Activated gamma-delta T cell treated with anti-CD3 and anti-CD28 coated beads, Interleukin-2, amount 50 U/mL, for 16 hours (primary cell): Measurements from ENCODE around the gene ABCA9.
"Not testable (repeated sequence)": the region's sequence is repeated elsewhere in the genome, so short reads cannot be mapped to it uniquely, and the experiment has no call there.

Experiments
- DNase-seq: peaks from one replicate; pipeline ENCODE4 v3.0.0-alpha.2; 2020; ENCODE audit warnings: low read depth

ABCA9 gene

DNA sequence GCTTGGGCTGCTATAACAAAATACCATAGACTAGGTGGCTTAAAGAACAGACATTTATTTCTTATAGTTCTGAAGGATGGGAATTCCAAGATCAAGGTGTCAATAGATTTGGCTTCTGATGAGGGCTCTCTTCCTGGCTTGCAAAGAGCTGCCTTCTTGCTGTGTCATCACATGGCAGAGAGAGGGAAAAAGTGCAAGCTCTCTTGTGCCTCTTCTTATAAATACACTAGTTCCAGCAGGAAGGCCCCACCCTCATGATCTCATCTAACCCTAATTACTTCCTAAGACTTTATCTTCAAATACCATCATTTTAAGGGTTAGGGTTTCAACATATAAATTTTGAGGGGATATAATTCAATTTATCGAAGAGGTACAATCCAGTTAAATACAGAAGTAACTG, 30.6 kb downstream of the ABCA9 start:
- no peak for DNase-seq

DNA sequence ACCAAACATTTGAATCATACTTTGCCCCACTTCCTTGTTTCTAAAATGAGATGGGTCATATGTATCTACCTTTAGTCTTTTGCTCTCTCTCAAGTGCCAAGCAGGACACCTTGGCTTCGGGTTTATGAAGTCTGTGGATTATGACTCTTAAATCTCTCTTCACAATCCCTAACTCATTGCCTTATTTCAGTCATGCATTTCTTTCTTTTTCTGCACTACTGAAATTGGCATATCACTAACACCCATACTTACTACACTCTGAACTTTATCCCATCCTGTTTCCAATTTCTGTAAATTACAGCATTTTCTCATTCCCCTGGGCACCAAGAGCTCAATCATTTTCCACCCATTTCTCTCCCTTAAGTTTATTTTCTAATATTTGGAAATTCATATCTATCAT, 42.0 kb downstream of the ABCA9 start:
- no peak for DNase-seq

DNA sequence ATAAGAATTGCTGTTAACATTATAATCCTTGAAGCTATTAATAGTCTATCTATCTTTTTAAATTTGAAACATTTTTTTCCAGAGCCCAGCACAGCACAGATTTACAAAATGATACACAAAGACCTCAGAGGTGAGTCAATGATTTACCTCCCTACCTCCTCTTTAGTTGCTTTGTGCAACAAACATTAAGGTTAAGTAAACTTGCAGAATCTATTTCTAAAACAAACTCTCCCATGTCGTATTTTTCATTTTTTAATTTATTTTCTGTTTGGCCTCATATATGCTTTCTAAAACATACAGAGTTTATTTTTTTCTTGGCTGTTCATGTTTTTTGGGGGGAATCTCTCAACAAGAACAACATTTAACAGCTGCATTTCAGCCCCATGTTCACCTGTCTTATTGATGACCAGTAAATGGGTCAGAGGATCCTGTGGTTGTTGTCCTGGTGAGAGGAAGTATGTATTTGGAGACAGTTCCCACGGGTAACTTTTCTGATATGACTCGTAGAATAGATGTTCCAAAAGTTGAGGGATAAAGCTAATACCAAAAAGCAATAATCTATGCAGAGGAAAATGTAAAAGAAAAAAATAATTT, 42.6 kb downstream of the ABCA9 start:
- DNase-seq: no peak

DNA sequence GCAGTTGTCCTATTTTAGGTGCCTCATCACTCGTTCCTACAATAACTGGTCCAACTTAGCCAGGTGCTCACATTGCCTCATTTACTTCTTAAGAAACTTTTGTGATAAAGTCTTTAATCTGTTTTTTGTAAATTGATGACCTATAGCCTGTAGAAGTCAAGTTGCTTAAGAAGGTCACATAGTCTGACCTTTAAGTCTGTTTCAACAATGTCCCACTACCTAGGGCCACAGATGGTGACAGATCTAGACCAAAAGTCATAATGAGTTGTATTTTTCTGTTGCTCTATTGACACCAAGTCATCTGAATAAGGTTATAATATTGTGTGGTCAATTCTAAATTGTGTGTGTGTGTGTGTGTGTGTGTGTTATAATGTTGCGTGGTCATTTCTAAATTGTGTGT, 45.1 kb downstream of the ABCA9 start:
- no peak for DNase-seq

DNA sequence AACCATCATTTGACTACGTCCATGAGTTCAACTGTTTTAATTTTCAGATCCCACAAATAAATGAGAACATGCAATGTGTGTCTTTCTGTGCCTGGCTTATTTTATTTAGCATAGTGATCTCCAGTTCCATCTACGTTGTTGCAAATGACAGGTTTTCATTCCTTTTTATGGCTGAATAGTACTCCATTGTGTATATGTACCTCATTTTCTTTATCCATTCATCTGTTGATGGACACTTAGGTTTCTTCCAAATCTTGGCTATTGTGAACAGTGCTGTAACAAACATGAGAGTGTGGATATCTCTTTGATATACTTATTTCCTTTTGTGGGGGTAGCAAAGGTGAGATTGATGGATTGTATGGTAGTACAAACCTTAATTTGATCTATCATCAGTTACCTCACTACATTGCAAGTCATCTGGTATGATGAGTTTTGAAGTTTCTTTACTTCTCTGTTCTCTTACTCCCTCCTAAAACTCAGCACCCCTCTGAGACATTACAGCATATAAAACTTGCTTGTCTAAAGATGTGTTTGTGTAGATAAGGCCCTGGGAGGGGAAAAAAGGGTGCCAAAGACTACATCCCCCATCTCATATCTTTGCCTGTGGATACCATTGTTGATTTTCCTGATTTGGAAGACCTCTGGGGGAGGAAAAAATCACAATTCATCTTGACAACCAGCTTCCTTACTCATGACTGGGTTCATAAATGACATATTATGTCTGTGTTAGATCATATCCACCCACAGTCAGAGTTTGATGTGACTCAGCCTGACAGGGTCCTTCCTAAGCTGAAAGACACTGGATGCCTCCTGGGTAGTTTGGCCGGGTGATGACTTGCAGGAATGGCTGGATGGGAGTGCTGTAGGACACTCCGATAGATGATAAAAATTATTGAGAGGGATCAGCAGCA, 47.6 kb downstream of the ABCA9 start:
- DNase-seq: no peak

DNA sequence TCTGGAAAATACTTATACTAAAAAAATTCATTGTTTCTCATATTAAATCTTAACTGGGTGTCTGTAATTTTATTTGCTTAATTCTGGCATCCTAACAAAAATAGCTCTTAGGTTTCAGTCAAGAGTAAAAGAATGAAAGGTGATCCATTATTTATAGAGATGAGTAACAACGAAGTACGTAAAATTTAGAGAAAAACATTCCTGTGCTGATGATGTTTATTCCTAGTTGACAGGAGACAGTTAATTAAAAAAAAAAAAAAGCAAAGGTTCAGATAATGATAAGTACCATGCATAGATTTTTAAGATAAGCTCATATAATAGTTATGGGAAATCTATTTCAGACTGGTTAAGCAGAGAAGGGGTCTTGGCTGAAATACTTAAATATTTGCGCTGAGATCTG, 50.8 kb downstream of the ABCA9 start:
- no peak for DNase-seq

DNA sequence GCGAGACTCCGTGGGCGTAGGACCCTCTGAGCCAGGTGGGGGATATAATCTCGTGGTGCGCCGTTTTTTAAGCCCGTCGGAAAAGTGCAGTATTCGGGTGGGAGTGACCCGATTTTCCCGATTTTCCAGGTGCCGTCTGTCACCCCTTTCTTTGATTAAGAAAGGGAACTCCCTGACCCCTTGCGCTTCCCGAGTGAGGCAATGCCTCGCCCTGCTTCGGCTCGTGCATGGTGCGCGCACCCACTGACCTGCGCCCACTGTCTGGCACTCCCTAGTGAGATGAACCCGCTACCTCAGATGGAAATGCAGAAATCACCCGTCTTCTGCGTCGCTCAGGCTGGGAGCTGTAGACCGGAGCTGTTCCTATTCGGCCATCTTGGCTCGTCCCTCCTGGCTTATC, 56.0 kb downstream of the ABCA9 start:
- not testable (repeated sequence) for DNase-seq

DNA sequence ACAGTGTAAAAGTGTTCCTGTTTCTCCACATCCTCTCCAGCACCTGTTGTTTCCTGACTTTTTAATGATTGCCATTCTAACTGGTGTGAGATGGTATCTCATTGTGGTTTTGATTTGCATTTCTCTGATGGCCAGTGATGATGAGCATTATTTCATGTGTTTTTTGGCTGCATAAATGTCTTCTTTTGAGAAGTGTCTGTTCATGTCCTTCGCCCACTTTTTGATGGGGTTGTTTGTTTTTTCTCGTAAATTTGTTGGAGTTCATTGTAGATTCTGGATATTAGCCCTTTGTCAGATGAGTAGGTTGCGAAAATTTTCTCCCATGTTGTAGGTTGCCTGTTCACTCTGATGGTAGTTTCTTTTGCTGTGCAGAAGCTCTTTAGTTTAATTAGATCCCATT, 61.0 kb downstream of the ABCA9 start:
- DNase-seq: not testable (repeated sequence)

DNA sequence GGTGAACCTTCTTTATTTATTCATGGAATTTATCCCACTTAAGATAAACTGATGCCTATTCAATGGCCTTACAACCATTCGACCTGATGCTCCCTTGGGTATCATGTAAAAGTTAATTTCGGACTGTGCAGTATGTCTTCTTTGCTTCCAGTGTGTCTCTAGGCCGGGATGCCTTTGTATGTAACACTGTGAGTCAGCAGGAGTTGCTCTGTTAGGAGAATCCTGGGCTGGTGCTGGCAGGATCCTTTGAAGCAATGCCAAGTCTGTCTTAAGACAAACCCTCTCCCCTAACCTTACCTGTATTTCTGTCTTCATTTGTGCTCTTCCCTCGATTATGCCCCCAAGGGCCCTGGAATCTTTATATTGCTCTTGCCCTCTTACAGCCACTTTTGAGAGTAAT, 67.6 kb downstream of the ABCA9 start:
- DNase-seq: no peak

DNA sequence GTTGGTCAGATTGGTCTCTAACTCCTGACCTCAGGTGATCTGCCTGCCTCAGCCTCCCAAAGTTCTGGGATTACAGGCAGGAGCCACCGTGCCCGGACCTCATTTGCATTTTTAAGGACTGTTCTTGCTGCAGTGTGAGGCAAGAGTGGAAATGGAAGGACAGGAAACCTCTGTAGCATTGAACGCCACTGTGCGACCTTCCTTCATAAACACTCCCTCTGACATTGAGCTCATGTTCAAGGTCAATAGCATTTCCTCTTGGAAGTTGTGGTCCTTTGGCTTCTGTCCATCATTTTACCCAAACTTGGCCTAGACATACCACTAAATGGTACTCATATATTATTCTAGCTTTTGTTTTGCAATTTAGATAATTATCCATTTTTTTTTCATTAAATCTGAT, 72.8 kb downstream of the ABCA9 start:
- no peak for DNase-seq

DNA sequence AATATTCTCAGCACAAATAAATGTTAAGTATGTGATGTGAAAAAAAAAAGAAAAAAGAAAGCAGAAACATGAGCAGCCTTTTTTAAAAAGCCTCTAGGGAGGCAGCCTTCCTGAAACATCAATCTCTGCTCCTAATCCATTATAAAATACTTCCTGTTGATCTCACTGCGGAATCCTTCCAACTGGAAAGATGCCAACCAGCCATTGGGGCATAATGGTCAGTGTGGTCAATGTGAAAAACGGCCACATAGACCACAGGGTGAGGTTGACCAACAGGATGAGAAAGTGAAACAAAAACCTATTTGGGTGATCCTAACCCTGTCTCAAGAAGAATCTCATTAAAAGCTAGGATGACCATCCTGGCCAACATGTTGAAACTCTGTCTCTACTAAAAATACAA, 79.4 kb downstream of the ABCA9 start:
- DNase-seq: no peak

DNA sequence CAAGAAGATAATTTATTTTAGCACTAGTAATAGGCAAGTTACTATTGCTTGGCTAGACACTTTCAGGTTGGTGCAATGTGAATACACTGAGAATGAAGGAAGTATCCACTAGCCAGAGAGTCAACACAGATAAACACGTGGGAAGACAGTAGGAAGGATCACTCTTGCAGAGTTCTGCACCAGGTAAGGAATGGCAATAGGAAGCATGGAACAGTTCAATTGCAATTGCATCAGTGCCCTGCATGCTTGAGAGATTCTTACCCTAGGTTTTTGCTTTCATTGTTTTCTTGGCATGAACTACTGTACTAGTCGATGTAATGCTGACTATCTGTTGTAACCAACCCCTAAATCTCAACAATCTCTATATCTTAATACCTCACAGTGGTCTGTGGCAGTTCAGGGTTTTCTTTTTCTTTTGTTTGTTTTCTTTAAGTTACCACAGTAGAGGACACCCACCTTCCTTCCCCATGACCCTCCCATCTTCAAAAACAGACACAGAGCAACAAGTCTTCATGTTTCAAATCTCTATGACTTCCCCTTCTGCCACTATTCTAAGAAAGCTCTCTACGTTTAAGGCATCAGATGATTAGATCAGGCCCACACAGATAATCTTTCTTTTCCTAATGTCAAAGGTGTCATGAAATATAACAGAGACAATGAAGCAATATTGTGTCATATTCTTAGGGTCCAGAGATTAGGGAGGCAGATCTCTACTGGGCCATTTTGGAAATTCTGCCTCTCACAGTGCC, 87.5 kb downstream of the ABCA9 start:
- no peak for DNase-seq

DNA sequence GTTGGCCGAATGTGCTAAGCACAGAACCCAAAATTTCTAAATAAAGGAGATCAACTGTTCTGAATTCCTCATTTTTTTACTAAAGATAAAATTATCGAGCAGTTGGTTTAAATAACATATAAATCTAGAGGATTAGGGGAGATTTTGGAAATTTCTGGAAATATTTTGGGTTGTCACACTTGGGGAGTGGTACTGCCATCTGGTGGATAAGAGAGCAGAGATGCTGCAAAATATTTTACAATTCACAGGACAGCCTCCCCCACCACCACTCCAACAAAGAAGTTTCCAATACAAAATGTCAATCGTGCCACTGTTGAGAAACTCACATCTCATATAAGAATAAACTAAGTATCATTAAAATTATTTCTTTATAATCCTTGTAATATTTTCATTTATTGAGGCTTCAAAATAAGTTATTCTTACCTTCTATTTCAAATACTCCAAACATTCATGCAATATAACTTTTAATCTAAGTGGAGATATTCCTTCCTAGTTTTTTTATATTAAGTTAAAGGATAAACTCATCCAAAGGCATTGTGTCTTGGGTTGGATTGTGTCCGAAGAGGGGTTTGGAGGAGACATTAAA, 88.5 kb downstream of the ABCA9 start:
- no peak for DNase-seq

DNA sequence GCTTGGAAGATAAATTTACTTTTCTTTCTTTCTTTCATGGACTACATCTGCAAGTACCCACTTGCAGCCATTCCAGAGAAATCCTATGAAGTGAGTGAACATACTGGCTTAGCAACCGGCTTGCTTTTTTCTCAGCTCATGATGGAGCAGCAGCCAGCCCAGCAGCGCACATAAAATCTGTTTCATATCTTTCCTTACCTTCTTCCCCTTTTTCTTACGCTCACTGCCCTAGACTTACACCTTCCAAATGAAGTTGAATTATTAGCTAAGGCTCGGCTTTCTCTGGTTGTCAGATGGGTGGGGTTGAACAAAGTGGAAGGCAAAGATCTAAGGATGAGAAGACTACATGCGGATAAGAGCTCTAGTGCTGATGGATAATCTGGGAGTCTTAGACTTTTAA, 91.6 kb downstream of the ABCA9 start:
- DNase-seq: no peak

DNA sequence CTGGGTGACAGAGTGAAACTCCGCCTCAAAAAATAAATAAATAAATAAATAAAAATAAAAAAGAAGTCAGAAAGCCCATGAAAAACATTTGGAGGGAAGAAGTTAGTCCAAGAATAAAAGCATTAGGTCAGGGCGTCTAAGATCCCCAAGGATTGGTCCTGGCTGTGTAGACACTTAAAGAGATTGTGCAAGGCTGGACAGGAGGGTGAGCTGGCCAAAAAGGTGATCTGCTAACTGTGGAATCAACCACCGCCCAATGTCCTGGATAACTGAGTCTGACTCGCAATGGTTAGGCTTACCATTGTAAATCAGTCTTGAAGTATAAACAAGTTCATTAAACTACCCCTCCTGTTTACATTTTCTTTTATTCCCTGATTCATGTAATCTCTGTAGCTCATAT, 96.8 kb downstream of the ABCA9 start:
- DNase-seq: no peak

DNA sequence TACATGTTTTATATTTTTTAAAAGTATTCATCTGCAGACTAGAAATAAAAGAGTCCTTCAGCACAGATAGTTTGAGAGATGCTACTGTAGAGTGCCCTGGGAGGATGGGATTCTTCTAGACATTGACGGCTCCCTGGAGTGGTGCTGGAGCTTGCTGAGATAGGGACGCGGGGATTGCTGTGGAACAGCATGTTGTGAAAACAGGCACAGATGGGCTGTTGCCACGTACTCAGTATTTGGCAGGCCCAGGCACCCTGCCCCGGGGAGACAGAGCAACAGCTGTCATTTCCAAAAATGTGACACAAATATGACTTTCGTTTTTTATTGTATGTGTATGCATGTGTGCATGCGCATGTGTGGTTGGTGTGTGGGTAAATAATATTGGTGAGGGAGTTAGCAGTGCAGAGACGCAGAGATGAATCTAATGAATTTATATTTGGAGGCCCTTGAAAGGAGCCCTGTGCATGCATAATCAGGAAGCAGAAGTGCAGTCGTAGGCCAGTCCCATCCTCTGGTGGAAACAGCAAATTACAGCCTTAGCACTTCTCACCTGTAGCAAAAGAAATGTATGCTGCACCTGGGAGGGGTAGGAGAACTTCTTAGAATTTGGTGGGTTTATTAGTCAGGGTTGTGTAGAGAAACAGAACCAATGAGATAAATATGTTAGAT, 99.4 kb downstream of the ABCA9 start:
- no peak for DNase-seq

DNA sequence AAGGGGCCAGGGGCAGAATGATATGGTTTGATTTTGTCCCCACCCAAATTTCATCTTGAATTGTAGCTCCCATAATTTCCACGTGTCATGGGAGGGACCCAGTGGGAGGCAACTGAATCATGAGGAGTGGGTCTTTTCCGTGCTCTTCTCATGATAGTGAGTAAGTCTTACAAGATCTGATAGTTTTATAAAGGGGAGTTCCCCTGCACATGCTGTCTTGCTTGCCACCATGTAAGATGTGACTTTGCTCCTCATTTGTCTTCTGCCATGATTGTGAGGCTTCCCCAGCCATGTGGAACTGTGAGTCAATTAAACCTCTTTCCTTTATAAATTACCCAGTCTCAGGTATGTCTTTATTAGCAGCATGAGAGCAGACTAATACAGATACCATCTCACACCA, 101.6 kb downstream of the ABCA9 start:
- DNase-seq: not testable (repeated sequence)

DNA sequence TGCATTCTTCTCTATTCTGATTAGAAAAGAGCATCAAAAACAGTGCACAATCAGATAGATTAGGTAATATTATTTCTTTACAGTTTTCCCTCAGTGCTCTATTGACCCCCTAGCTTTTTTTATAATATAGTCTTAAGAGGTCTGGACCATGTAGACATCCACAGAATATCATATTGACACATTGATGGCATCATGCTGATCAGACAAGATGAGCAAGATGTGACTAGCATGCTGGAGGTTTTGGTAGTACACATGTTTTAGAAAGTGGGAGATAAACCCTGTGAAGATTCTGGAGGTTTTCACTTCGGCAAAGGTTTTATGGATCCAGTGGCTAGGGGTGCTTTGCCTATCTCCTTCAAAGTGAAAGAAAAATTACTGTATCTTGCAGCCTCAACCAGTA, 102.8 kb downstream of the ABCA9 start:
- DNase-seq: no peak

DNA sequence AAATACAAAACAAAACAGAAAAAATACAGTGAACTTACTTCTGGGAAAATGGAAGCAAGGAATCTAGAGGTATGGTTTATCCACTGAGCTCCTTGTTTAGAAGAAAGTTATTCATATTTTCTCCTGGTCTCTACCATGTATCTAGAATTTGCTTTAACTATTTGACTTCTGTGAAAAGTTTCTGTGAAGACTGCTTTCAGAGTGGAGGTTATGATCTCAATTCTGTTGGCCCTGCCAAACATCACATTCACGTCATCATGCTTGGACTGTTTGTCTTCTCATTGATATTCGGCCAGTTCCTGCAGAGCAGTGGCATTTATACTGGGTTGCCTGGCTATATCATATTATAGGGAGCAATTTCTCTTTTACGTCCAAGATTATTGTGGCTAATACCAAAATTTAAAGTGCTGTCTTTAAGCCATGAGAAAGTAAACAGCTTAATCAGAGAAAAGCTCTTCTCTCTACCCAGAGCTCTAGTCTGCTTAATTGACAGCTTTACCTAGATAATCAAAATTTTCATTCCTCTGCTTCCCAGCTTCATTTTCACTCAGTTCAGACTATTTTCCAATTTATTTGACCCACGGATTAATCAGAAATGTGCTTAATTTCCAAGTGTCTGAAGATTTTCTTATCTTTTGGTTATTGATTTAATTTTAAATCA, 105.4 kb downstream of the ABCA9 start, which contains the start of gene ABCA8:
Gene ABCA8, minus strand, starts transcription at position 212 of the 661 bp plus-strand sequence. CDS start 13,358 bp downstream, outside the sequence.
- no peak for DNase-seq

DNA sequence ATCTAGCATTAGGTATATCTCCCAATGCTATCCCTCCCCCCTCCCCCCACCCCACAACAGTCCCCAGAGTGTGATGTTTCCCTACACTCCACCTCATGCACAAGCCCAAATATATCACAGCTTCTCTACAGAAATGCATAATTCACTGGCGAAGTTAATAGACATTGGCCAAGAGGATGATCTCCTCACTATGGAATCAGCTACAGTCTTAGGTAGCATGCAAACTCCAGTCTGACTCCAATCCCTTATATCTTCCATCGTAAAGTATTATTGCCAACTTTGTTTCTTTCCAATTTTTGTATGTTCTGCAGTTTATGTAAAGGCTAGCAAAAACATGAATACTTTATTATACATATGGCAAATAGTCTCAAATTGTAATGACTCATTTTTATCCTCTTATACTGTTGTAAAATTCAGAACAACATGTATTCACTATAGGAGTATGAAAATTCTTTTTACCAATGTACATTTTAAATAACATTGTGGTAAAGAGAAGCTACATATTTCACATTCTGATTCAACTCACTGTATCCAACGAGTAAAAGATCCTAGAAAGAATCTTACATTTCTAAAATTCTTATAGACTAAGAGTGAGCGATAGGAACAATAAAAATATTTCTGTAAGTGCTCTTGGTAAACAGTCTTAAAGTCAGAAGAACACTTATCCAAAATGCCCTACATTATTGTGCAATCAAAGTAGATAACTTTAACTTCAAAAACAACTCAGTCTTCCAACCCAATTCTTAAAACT, 106.4 kb downstream of the ABCA9 start:
- DNase-seq: no peak
